Right lobe of liver (tissue), 4 donors: ENCODE results near the gene SPATA3.

Experiments used
- POLR2A ChIP-seq: fragments of 450-650 bp; IDR thresholded peaks from one replicate; pipeline ENCODE4 v1.6.1; 2017; ENCODE audit warnings: antibody characterized with exemption, mild to moderate bottlenecking
- TF ChIP-seq, protein P1 (sequence below), 4 donors: fragments of 200-600 bp in 3 of 4; fragments of 450-650 bp in 1 of 4; IDR thresholded peaks; one replicate each; pipeline versions ENCODE4 v1.5.1 to v1.8.0; 2016 to 2022; ENCODE audit warnings: antibody characterized with exemption in 4 of 4, mild to moderate bottlenecking in 2 of 4
- donor health status: DM: no; HTN: no; CAD: no.
- donor health status: DM: no; HTN: no; CAD: no.
- donor health status: DM: no; HTN: yes; CAD: no.

DNA sequence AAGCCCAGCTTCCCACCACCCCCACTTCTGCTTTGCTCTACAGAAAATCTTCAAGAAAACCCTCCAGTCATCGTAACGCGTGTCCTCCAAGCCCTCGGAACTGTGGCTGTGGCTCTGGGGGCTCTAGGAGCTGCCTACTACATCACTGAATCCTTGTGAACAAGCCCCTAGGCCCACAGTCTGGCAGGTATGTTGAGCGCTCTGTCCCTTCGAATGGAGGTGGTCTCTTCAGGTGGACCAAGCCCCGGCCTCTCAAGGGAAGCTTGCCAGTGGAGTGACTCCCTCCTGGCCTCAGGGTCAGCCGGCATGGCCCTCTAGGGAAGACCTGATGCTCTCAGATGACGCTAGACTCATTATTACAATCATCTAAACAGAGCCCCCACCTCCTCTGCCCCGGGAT, 6.7 kb downstream of the SPATA3 start:
- TF ChIP-seq, protein P1, sequence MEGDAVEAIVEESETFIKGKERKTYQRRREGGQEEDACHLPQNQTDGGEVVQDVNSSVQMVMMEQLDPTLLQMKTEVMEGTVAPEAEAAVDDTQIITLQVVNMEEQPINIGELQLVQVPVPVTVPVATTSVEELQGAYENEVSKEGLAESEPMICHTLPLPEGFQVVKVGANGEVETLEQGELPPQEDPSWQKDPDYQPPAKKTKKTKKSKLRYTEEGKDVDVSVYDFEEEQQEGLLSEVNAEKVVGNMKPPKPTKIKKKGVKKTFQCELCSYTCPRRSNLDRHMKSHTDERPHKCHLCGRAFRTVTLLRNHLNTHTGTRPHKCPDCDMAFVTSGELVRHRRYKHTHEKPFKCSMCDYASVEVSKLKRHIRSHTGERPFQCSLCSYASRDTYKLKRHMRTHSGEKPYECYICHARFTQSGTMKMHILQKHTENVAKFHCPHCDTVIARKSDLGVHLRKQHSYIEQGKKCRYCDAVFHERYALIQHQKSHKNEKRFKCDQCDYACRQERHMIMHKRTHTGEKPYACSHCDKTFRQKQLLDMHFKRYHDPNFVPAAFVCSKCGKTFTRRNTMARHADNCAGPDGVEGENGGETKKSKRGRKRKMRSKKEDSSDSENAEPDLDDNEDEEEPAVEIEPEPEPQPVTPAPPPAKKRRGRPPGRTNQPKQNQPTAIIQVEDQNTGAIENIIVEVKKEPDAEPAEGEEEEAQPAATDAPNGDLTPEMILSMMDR (IDR thresholded peaks at IDR 0.05) = no peak
- no peak for TF ChIP-seq POLR2A
